HCT116 (cell line): ENCODE measurements around the gene RIMKLA. TPM values are rescaled to one million over a fixed set of nuclear protein-coding genes. Genes with fewer than 3 reads are reported as not detected.

Experiments used
- ATAC-seq: fragments of 200-7000 bp; cut with Tn5 transposase; 2 replicates; pipeline ENCODE4 v1.9.1; 2020; ENCODE audit warnings: mild to moderate bottlenecking, moderate library complexity
- BruUV-seq: library from RNA; stranded (reverse); fragments of 400-500 nt; replicated peaks from 2 replicates; lab custom pipeline; 2021; lab: Mats Ljungman, UMichigan
- CTCF ChIA-PET: fragments of 300-600 bp; sonication (Branson Sonifier 250); formaldehyde crosslinking; loops from one replicate; lab custom pipeline; 2021; ENCODE audit warnings: antibody characterized with exemption; lab: Charles Lee
- POLR2A ChIA-PET: fragments of 300-600, 350-600 bp; sonication (Branson Sonifier 250); formaldehyde crosslinking; loops from one replicate; lab custom pipeline; 2021; ENCODE audit warnings: antibody characterized with exemption; lab: Charles Lee
- RAD21 ChIA-PET, 2 experiments: fragments of 300-600 bp; sonication (Branson Sonifier 250); formaldehyde crosslinking; loops; one replicate each; lab custom pipeline; 2023; ENCODE audit warnings: low total read pairs in 2 of 2; ENCODE audit not compliant: uncharacterized antibody in 2 of 2, unreplicated experiment in 2 of 2, low non-redundant PET in 1 of 2; lab: Charles Lee
- DNase-seq: peaks from one replicate; pipeline ENCODE4 v3.0.0-alpha.2; 2010; ENCODE audit warnings: low read depth, low spot score
- H2AFZ ChIP-seq: fragments of 200-600 bp; shearing (Covaris generic), sonication (generic); 2 replicates; pipeline ENCODE4 v1.6.1; 2017; ENCODE audit warnings: low read depth, mixed run types, mixed read lengths, antibody characterized with exemption, low read length; ENCODE audit not compliant: poor library complexity, severe bottlenecking
- H3K27ac ChIP-seq: 2 replicates; pipeline ENCODE4 v1.5.1; 2012; ENCODE audit warnings: low read depth, low read length
- H3K27me3 ChIP-seq: fragments of 200-600 bp; sonication (generic); 2 replicates; pipeline ENCODE4 v1.6.1; 2016; ENCODE audit warnings: mixed run types, low read length, mixed read lengths; ENCODE audit not compliant: insufficient read depth
- H3K36me3 ChIP-seq, 2 experiments: fragments of 200-500 bp in 1 of 2; fragments of 200-600 bp in 1 of 2; sonication (Bioruptor generic) in 1 of 2; sonication (generic) in 1 of 2; 2 replicates each; pipeline versions ENCODE4 v1.5.1 to v1.6.1; 2014 to 2016; ENCODE audit warnings: low read length in 2 of 2, inconsistent platforms in 1 of 2, mixed read lengths in 1 of 2, mixed run types in 1 of 2; ENCODE audit not compliant: insufficient read depth in 2 of 2, control insufficient read depth in 1 of 2
- H3K4me1 ChIP-seq, 2 experiments: fragments of 200-600 bp in 1 of 2; sonication (generic) in 1 of 2; 2 replicates each; pipeline versions ENCODE4 v1.5.1 to v1.6.1; 2012 to 2017; ENCODE audit warnings: low read length in 2 of 2, inconsistent platforms in 1 of 2, mild to moderate bottlenecking in 1 of 2, mixed read lengths in 1 of 2, mixed run types in 1 of 2, moderate library complexity in 1 of 2; ENCODE audit not compliant: insufficient read depth in 2 of 2, control insufficient read depth in 1 of 2
- H3K4me2 ChIP-seq: fragments of 200-600 bp; sonication (generic); 2 replicates; pipeline ENCODE4 v1.6.1; 2017; ENCODE audit warnings: mixed run types, low read length, mixed read lengths
- H3K4me3 ChIP-seq, 2 experiments: fragments of 200-600 bp in 1 of 2; sonication (generic) in 1 of 2; replicated peaks in 1 of 2; 2 replicates each; pipeline ENCODE4 v1.5.1; 2011 to 2016; ENCODE audit warnings: low read length in 2 of 2, control low read depth in 1 of 2, low read depth in 1 of 2, mild to moderate bottlenecking in 1 of 2, mixed read lengths in 1 of 2, mixed run types in 1 of 2
- H3K79me2 ChIP-seq: fragments of 200-600 bp; sonication (generic); 2 replicates; pipeline ENCODE4 v1.6.1; 2017; ENCODE audit warnings: mild to moderate bottlenecking, mixed run types, low read length, moderate library complexity, mixed read lengths; ENCODE audit not compliant: insufficient read depth
- H3K9ac ChIP-seq: fragments of 200-600 bp; sonication (generic); 2 replicates; pipeline ENCODE4 v1.6.1; 2016; ENCODE audit warnings: low read length, mixed read lengths
- H3K9me2 ChIP-seq: fragments of 200-600 bp; sonication (generic), shearing (Covaris generic); 2 replicates; pipeline ENCODE4 v1.6.1; 2017; ENCODE audit warnings: mixed run types, mild to moderate bottlenecking, moderate library complexity; ENCODE audit not compliant: insufficient read depth
- H3K9me3 ChIP-seq, 2 experiments: fragments of 200-500 bp in 1 of 2; fragments of 200-600 bp in 1 of 2; sonication (Bioruptor generic) in 1 of 2; sonication (generic) in 1 of 2; 2 replicates each; pipeline ENCODE4 v1.6.1; 2014 to 2017; ENCODE audit warnings: low read length in 2 of 2, mixed read lengths in 2 of 2, inconsistent platforms in 1 of 2, low read depth in 1 of 2, mild to moderate bottlenecking in 1 of 2, mixed run types in 1 of 2, moderate library complexity in 1 of 2; ENCODE audit not compliant: control insufficient read depth in 1 of 2, insufficient read depth in 1 of 2
- H4K20me1 ChIP-seq: fragments of 200-600 bp; sonication (generic), shearing (Covaris generic); 2 replicates; pipeline ENCODE4 v1.6.1; 2017; ENCODE audit warnings: mixed run types, mild to moderate bottlenecking, moderate library complexity; ENCODE audit not compliant: insufficient read depth
- CBX3 ChIP-seq: IDR thresholded peaks from 2 replicates; pipeline ENCODE4 v1.6.1; 2012; ENCODE audit warnings: low read depth
- EGR1 ChIP-seq: IDR thresholded peaks from 2 replicates; pipeline ENCODE4 v1.6.1; 2012; ENCODE audit warnings: low read depth
- EZH2phosphoT487 ChIP-seq: fragments of 200-600 bp; IDR thresholded peaks from 2 replicates; pipeline ENCODE4 v1.6.1; 2018; ENCODE audit warnings: antibody characterized with exemption, borderline replicate concordance
- POLR2AphosphoS5 ChIP-seq: IDR thresholded peaks from 2 replicates; pipeline ENCODE4 v1.6.1; 2011; ENCODE audit warnings: mild to moderate bottlenecking, low read depth, low read length, moderate library complexity
- SIN3A ChIP-seq: IDR thresholded peaks from 2 replicates; pipeline ENCODE4 v1.6.1; 2012; ENCODE audit warnings: low read depth
- SP1 ChIP-seq: IDR thresholded peaks from 2 replicates; pipeline ENCODE4 v1.6.1; 2012; ENCODE audit warnings: low read depth
- TCF7L2 ChIP-seq: IDR thresholded peaks from 2 replicates; pipeline ENCODE4 v1.7.0; 2011; ENCODE audit warnings: borderline replicate concordance, inconsistent platforms; ENCODE audit not compliant: insufficient read depth, insufficient read length; ENCODE audit errors: extremely low read depth
- ZBTB33 ChIP-seq: IDR thresholded peaks from 2 replicates; pipeline ENCODE4 v1.6.1; 2011; ENCODE audit warnings: mild to moderate bottlenecking, low read length, moderate library complexity; ENCODE audit not compliant: insufficient replicate concordance; ENCODE audit errors: extremely low read depth
- ZFX ChIP-seq: fragments of 450-650 bp; IDR thresholded peaks from 2 replicates; pipeline ENCODE4 v1.6.1; 2017
- intact Hi-C: fragments of 100-400 bp; cut with micrococcal nuclease; formaldehyde crosslinking; loops from 2 replicates; pipeline ENCODE4 v1.10.0; 2022
- total RNA-seq: library from RNA; stranded (reverse); gene quantifications from one replicate; pipeline ENCODE4 v1.2.1, GENCODE V29; 2021; ENCODE audit not compliant: unreplicated experiment

RIMKLA gene
- total RNA-seq, 1 experiment from 2014 or later, result 4.9 TPM

GRCh38 chr1:42462828-42463763 lies 82.5 kb downstream of the RIMKLA start, which contains the start of gene CCDC30:
Gene CCDC30 (plus strand): TSS chr1:42463286. CDS start chr1:42480552, 17,266 bp downstream.
- TF ChIP-seq EGR1 (peak; percentile 70), ZFX (no peak), TCF7L2 (peak; percentile 38), POLR2AphosphoS5 (peak; percentile 72), ZBTB33 (no peak), CBX3 (no peak), SIN3A (peak; percentile 70), SP1 (peak; percentile 95), EZH2phosphoT487 (no peak)
- TF ChIP-seq, all 23 proteins: peak for 5
- BruUV-seq, result no TSS peak
- Histone ChIP-seq H3K9me2 (no peaks in the 10 kb centered on the region), H3K4me1 (peaks cover 4 to 14% of the 10 kb centered on the region in 2 experiments; a peak in 3 of 4 replicates), H4K20me1 (no peaks in the 10 kb centered on the region), H2AFZ (peak within 1 kb of the TSS; percentile 84), H3K4me3 (peak within 1 kb of the TSS; percentile 47 to 58), H3K27me3 (no peaks in the 10 kb centered on the region), H3K9ac (peak within 1 kb of the TSS; percentile 60), H3K79me2 (0 out of 2 replicates have a peak, but pooled peaks cover 5% of the 10 kb centered on the region), H3K27ac (peak within 1 kb of the TSS; percentile 35; the same call in 1 of the 2 replicates), H3K36me3 (peaks cover 16 to 19% of the 10 kb centered on the region in 2 experiments; a peak in 3 of 4 replicates), H3K4me2 (peak within 1 kb of the TSS; percentile 82), H3K9me3 (no peaks in the 10 kb centered on the region)
- ChIA-PET RAD21 (no interaction called here), POLR2A (interaction anchor here (0.9 to 1.4 kb wide), 2 partner anchors 9 to 125 kb away, joined by 3 read pairs; no protein-coding TSS in a partner anchor), CTCF (no interaction called here)
- ATAC-seq, result peak; percentile 100
- DNase-seq, result peak; percentile 97
- intact Hi-C loops, result no loop called here
